ENCODE results near the gene TPT1.
A peak's percentile ranks its signal among the peaks of the same experiment; 100 is the strongest.

TPT1 gene

DNA sequence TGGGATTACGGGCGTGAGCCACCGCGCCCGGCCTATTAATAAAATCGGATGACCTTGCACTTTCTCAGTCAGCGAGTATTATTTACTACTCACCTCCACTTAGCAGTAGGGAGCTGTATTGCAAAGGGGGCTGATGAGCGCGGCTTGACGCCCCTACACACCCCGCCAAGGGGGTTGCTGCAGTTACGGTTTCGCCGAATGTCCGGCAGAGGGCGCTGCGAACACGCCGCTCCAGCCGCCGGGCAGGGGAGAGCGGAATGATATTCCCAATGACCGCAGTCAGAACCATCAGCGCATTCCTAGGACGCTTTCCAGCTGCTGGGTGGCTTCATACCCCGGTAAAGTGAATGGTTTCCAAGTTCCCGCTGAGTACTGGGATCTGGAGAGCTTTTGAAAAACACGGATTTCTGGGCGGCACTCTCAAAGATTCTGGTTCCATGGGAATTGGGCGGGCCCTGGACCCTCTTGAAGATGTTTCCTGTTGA, 30.0 kb upstream of the TPT1 start (continued):
- no peak for TF ChIP-seq ZNF169 (tag by site-specific recombination; IDR thresholded peaks at IDR 0.05)
- no peak for TF ChIP-seq ZNF544 (tag by site-specific recombination; IDR thresholded peaks at IDR 0.05)
- 0 out of 2 replicates have a peak, but pooled peaks have one; percentile 23 for TF ChIP-seq GLIS1 (tag by site-specific recombination; IDR thresholded peaks at IDR 0.05)
- TF ChIP-seq, protein P1, sequence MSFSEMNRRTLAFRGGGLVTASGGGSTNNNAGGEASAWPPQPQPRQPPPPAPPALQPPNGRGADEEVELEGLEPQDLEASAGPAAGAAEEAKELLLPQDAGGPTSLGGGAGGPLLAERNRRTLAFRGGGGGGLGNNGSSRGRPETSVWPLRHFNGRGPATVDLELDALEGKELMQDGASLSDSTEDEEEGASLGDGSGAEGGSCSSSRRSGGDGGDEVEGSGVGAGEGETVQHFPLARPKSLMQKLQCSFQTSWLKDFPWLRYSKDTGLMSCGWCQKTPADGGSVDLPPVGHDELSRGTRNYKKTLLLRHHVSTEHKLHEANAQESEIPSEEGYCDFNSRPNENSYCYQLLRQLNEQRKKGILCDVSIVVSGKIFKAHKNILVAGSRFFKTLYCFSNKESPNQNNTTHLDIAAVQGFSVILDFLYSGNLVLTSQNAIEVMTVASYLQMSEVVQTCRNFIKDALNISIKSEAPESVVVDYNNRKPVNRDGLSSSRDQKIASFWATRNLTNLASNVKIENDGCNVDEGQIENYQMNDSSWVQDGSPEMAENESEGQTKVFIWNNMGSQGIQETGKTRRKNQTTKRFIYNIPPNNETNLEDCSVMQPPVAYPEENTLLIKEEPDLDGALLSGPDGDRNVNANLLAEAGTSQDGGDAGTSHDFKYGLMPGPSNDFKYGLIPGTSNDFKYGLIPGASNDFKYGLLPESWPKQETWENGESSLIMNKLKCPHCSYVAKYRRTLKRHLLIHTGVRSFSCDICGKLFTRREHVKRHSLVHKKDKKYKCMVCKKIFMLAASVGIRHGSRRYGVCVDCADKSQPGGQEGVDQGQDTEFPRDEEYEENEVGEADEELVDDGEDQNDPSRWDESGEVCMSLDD (tag by site-specific recombination; IDR thresholded peaks at IDR 0.05) = no peak
- TF ChIP-seq ZNF654 (tag by site-specific recombination; IDR thresholded peaks at IDR 0.05; ENCODE audit: low read depth) = peak; percentile 85
- TF ChIP-seq ZFHX2 (tag by site-specific recombination; conservative IDR thresholded peaks at IDR 0.05) = no peak
- TF ChIP-seq KLF8 (tag by site-specific recombination; IDR thresholded peaks at IDR 0.05) = no peak
- TF ChIP-seq ZNF391 (tag by site-specific recombination; IDR thresholded peaks at IDR 0.05; ENCODE audit: borderline replicate concordance, low read depth) = 0 out of 2 replicates have a peak, but pooled peaks have one; percentile 50
- TF ChIP-seq ZSCAN30 (tag by site-specific recombination; IDR thresholded peaks at IDR 0.05) = peak; percentile 92
- TF ChIP-seq ZNF560 (tag by site-specific recombination; IDR thresholded peaks at IDR 0.05; ENCODE audit: borderline replicate concordance) = no peak

DNA sequence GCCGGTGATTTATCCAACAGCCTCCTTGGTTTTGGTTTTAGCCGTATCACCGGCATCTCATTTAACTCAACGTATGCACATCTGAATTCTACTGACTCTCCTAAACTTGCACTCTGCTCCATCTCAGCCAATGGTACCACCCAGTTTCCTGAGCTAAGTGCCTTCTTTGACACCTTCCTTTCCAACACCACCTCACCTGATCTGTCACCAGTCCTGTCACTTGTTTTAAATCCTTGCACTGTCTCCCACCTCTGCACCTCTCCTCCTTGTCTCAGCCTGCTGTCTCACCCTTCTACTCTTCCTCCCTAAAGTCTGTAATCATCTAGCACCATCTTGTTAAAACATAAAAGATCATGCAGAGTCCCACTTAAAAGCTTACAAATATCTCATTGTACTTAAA, 28.1 kb upstream of the TPT1 start:
- Histone ChIP-seq H3K27ac (ENCODE audit: extremely low read depth, low read depth, low read length) (no peak overlapping the region), H3K4me1 (ENCODE audit: control insufficient read depth, insufficient read depth, low read length) (peaks cover 5% of the 10 kb centered on the region; the same call in 1 of the 2 replicates), H3K9me3 (ENCODE audit: control insufficient read depth, insufficient read depth, low read depth, low read length) (no peaks in the 10 kb centered on the region), H3K4me3 (ENCODE audit: low read depth, low read length) (no peak overlapping the region), H3K36me3 (ENCODE audit: control insufficient read depth in 2 of 2, insufficient read depth in 1 of 2, low read length in 2 of 2) (peaks cover 0 to 3% of the 10 kb centered on the region in 2 experiments; a peak in 1 of 3 replicates)
- ChIA-PET POLR2A (no interaction called here), CTCF (interaction anchor here (0.6 to 2.7 kb wide), 4 partner anchors 19 to 92 kb away, joined by 3 to 23 read pairs (median 4); no protein-coding TSS in a partner anchor)
- no peak for TF ChIP-seq ZNF521 (tag by site-specific recombination; IDR thresholded peaks at IDR 0.05)
- 0 out of 2 replicates have a peak, but pooled peaks have one; percentile 25 for TF ChIP-seq ZNF664 (tag by site-specific recombination; IDR thresholded peaks at IDR 0.05)

DNA sequence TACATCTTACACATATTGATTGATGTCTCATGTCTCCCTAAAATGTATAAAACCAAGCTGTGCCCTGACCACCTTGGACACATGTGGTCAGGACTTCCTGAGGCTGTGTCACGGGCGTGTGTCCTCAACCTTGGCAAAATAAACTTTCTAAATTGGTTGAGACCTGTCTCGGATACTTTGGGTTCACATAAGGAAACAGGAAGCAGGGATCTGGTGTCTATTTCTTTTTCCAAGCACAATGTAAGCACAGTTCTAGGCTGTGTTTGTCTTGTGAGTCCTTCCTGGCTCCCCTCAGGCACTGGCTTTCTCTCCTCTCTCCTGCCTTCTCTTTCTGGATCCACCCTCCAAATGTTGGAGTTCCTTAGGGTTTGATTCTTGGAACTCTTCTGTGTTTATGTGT, 27.6 kb upstream of the TPT1 start:
- Histone ChIP-seq H3K36me3 (ENCODE audit: control insufficient read depth in 2 of 2, insufficient read depth in 1 of 2, low read length in 2 of 2) (peaks cover 0 to 3% of the 10 kb centered on the region in 2 experiments; a peak in 1 of 3 replicates), H3K4me3 (ENCODE audit: low read depth, low read length) (no peak overlapping the region), H3K4me1 (ENCODE audit: control insufficient read depth, insufficient read depth, low read length) (peaks cover 5% of the 10 kb centered on the region; the same call in 1 of the 2 replicates), H3K9me3 (ENCODE audit: control insufficient read depth, insufficient read depth, low read depth, low read length) (no peaks in the 10 kb centered on the region), H3K27ac (ENCODE audit: extremely low read depth, low read depth, low read length) (no peak overlapping the region)
- POLR2A ChIA-PET = interaction anchor here (1.9 kb wide), 1 partner anchor 27 kb away, joined by 10 read pairs; the partner anchor contains the start of gene TPT1
- TF ChIP-seq, protein P2, sequence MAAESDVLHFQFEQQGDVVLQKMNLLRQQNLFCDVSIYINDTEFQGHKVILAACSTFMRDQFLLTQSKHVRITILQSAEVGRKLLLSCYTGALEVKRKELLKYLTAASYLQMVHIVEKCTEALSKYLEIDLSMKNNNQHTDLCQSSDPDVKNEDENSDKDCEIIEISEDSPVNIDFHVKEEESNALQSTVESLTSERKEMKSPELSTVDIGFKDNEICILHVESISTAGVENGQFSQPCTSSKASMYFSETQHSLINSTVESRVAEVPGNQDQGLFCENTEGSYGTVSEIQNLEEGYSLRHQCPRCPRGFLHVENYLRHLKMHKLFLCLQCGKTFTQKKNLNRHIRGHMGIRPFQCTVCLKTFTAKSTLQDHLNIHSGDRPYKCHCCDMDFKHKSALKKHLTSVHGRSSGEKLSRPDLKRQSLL (tag by site-specific recombination; IDR thresholded peaks at IDR 0.05) = no peak
- TF ChIP-seq, protein P3, sequence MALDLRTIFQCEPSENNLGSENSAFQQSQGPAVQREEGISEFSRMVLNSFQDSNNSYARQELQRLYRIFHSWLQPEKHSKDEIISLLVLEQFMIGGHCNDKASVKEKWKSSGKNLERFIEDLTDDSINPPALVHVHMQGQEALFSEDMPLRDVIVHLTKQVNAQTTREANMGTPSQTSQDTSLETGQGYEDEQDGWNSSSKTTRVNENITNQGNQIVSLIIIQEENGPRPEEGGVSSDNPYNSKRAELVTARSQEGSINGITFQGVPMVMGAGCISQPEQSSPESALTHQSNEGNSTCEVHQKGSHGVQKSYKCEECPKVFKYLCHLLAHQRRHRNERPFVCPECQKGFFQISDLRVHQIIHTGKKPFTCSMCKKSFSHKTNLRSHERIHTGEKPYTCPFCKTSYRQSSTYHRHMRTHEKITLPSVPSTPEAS (tag by site-specific recombination; IDR thresholded peaks at IDR 0.05) = no peak
- TF ChIP-seq, protein P4, sequence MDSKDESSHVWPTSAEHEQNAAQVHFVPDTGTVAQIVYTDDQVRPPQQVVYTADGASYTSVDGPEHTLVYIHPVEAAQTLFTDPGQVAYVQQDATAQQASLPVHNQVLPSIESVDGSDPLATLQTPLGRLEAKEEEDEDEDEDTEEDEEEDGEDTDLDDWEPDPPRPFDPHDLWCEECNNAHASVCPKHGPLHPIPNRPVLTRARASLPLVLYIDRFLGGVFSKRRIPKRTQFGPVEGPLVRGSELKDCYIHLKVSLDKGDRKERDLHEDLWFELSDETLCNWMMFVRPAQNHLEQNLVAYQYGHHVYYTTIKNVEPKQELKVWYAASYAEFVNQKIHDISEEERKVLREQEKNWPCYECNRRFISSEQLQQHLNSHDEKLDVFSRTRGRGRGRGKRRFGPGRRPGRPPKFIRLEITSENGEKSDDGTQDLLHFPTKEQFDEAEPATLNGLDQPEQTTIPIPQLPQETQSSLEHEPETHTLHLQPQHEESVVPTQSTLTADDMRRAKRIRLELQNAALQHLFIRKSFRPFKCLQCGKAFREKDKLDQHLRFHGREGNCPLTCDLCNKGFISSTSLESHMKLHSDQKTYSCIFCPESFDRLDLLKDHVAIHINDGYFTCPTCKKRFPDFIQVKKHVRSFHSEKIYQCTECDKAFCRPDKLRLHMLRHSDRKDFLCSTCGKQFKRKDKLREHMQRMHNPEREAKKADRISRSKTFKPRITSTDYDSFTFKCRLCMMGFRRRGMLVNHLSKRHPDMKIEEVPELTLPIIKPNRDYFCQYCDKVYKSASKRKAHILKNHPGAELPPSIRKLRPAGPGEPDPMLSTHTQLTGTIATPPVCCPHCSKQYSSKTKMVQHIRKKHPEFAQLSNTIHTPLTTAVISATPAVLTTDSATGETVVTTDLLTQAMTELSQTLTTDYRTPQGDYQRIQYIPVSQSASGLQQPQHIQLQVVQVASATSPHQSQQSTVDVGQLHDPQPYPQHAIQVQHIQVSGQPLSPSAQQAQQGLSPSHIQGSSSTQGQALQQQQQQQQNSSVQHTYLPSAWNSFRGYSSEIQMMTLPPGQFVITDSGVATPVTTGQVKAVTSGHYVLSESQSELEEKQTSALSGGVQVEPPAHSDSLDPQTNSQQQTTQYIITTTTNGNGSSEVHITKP (tag by site-specific recombination; IDR thresholded peaks at IDR 0.05) = peak; percentile 37; the same call in 1 of the 2 replicates
- CTCF ChIA-PET = interaction anchor here (0.6 kb wide), 2 partner anchors 18 to 141 kb away, joined by 3 to 4 read pairs; no protein-coding TSS in a partner anchor
